ENCODE data around the gene SNAP47.

GRCh38 chr1:227766015-227766634 is 30.9 kb downstream of the SNAP47 start:
- TF ChIP-seq RARB (CRISPR knock-in tag; IDR thresholded peaks at IDR 0.05) (no peak), ESRRG (CRISPR knock-in tag; IDR thresholded peaks at IDR 0.05) (no peak), ZNF8 (CRISPR knock-in tag; IDR thresholded peaks at IDR 0.05) (no peak), ZFP30 (CRISPR knock-in tag; IDR thresholded peaks at IDR 0.05) (no peak), TCF4 (CRISPR knock-in tag; IDR thresholded peaks at IDR 0.05; ENCODE audit: borderline replicate concordance) (no peak)
- TF ChIP-seq, protein P1, sequence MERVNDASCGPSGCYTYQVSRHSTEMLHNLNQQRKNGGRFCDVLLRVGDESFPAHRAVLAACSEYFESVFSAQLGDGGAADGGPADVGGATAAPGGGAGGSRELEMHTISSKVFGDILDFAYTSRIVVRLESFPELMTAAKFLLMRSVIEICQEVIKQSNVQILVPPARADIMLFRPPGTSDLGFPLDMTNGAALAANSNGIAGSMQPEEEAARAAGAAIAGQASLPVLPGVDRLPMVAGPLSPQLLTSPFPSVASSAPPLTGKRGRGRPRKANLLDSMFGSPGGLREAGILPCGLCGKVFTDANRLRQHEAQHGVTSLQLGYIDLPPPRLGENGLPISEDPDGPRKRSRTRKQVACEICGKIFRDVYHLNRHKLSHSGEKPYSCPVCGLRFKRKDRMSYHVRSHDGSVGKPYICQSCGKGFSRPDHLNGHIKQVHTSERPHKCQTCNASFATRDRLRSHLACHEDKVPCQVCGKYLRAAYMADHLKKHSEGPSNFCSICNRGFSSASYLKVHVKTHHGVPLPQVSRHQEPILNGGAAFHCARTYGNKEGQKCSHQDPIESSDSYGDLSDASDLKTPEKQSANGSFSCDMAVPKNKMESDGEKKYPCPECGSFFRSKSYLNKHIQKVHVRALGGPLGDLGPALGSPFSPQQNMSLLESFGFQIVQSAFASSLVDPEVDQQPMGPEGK (CRISPR knock-in tag; IDR thresholded peaks at IDR 0.05; ENCODE audit: borderline replicate concordance), result no peak
- TF ChIP-seq, protein P2, sequence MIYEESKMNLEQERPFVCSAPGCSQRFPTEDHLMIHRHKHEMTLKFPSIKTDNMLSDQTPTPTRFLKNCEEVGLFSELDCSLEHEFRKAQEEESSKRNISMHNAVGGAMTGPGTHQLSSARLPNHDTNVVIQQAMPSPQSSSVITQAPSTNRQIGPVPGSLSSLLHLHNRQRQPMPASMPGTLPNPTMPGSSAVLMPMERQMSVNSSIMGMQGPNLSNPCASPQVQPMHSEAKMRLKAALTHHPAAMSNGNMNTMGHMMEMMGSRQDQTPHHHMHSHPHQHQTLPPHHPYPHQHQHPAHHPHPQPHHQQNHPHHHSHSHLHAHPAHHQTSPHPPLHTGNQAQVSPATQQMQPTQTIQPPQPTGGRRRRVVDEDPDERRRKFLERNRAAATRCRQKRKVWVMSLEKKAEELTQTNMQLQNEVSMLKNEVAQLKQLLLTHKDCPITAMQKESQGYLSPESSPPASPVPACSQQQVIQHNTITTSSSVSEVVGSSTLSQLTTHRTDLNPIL (CRISPR knock-in tag; IDR thresholded peaks at IDR 0.05; ENCODE audit: low read depth), result no peak

Measured in SK-N-SH treated with all-trans-retinoic acid at 6 μM for 48 hours (cell line).